ENCODE measurements around the gene ZNF346. TPM values are rescaled to one million over a fixed set of nuclear protein-coding genes. Genes with fewer than 3 reads are reported as not detected.

Gene ZNF346
- total RNA-seq, 2 donors from 2014 or later, result 23.5 to 46.9 TPM

- Mint-ChIP-seq H3K27ac (no peak overlapping the region), H3K9me3 (no peaks in the 10 kb centered on the region), H3K4me1 (ENCODE audit: low read depth in 2 of 2) (no peaks in the 10 kb centered on the region), H3K36me3 (no peaks in the 10 kb centered on the region), H3K27me3 (no peaks in the 10 kb centered on the region), H3K4me3 (no peak overlapping the region)
- ATAC-seq (no peak), DNase-seq (ENCODE audit: low spot score) (no peak)
Measured at GRCh38 chr5:177064500-177065277, 42.2 kb downstream of the ZNF346 start.

DNA sequence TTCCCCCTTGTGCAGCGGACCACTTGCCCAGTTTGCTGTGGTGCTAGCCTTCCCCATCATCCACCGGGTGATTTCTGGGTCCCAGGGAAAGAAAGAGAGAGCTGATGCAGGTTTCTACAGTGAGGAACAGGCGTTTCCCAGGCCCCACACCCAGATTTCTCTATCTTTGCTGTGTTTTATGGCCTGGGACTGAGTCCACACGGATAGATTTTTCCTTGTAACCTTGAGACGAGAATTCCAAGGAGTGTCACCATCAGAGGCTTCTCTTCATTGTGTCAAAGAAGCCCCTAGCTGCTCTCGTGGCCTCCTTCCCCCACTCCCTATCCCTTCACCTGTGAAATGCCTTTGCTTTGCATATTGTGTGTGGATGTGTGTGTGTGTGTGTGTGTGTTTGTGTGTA, 43.0 kb downstream of the ZNF346 start:
- H3K27me3 Mint-ChIP-seq, result no peaks in the 10 kb centered on the region
- H3K9me3 Mint-ChIP-seq, result no peaks in the 10 kb centered on the region
- no peak overlapping the region for H3K4me3 Mint-ChIP-seq
- no peaks in the 10 kb centered on the region for H3K36me3 Mint-ChIP-seq
- ATAC-seq (no peak), DNase-seq (ENCODE audit: low spot score) (no peak)
- H3K27ac Mint-ChIP-seq, result no peak overlapping the region
- no peaks in the 10 kb centered on the region for H3K4me1 Mint-ChIP-seq (ENCODE audit: low read depth in 2 of 2)

- Mint-ChIP-seq H3K4me3 (no peak overlapping the region), H3K36me3 (no peaks in the 10 kb centered on the region), H3K27me3 (no peaks in the 10 kb centered on the region), H3K27ac (no peak overlapping the region), H3K9me3 (no peaks in the 10 kb centered on the region), H3K4me1 (ENCODE audit: low read depth in 2 of 2) (no peaks in the 10 kb centered on the region)
- no peak for ATAC-seq
- no peak for DNase-seq (ENCODE audit: low spot score)
Measured at GRCh38 chr5:177066224-177066623, 43.7 kb downstream of the ZNF346 start.

DNA sequence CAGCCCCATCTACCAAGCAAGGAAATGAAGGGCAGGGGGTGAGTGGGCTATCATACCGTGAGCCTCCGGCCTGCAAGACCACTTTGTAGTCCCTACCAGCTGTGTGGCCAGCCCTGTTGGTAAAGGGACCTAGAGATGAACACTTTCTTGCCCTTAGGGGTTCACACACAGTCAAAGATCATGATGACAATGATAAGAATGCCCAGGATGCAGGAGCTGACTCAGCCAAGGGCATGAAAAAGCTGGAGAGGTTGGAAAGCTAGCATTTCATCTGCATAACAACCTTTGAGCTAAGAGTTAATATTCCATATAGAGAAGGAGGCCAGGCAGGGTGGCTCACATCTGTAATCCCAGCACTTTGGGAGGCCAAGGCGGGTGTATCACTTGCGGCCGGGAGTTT, 45.0 kb downstream of the ZNF346 start:
- ATAC-seq (no peak), DNase-seq (ENCODE audit: low spot score) (no peak)
- no peak overlapping the region for H3K4me3 Mint-ChIP-seq
- H3K36me3 Mint-ChIP-seq, result no peaks in the 10 kb centered on the region
- H3K4me1 Mint-ChIP-seq (ENCODE audit: low read depth in 2 of 2), result peaks cover 4 to 5% of the 10 kb centered on the region in 2 donors
- no peaks in the 10 kb centered on the region for H3K27me3 Mint-ChIP-seq
- no peak overlapping the region for H3K27ac Mint-ChIP-seq
- no peaks in the 10 kb centered on the region for H3K9me3 Mint-ChIP-seq

GRCh38 chr5:177070536-177071191, 48.2 kb downstream of the ZNF346 start:
- ATAC-seq (no peak), DNase-seq (ENCODE audit: low spot score) (no peak)
- H3K27me3 Mint-ChIP-seq, result no peaks in the 10 kb centered on the region
- no peak overlapping the region for H3K27ac Mint-ChIP-seq
- no peaks in the 10 kb centered on the region for H3K36me3 Mint-ChIP-seq
- H3K4me1 Mint-ChIP-seq (ENCODE audit: low read depth in 2 of 2), result peaks cover 4 to 5% of the 10 kb centered on the region in 2 donors
- H3K4me3 Mint-ChIP-seq, result no peak overlapping the region
- H3K9me3 Mint-ChIP-seq, result no peaks in the 10 kb centered on the region

- Mint-ChIP-seq H3K9me3 (no peaks in the 10 kb centered on the region), H3K4me1 (ENCODE audit: low read depth in 2 of 2) (peaks cover 4 to 5% of the 10 kb centered on the region in 2 donors), H3K27ac (no peak overlapping the region), H3K27me3 (no peaks in the 10 kb centered on the region), H3K36me3 (no peaks in the 10 kb centered on the region), H3K4me3 (no peak overlapping the region)
- ATAC-seq (peak; percentile 67), DNase-seq (ENCODE audit: low spot score) (no peak)
Measured at GRCh38 chr5:177071666-177072385, 49.3 kb downstream of the ZNF346 start.

DNA sequence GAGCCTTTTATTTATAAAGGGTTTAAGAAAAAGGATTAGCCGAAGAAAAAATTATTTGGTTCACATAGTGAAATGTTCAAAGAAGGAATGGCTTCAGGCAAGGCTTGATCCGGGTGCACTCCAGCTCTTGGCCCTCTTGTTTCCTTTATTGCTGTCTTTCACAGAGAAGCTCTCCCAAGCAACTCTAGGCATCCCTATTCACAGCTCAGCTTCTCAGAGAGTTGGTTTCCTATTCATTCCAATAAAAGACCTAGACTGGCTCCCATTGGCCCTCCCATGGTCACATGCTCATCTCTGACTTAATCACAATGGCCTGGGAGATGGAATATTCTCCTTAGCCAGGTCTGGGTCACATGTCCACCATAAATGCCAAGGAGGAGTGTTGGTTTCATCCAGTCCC, 54.8 kb downstream of the ZNF346 start:
- H3K27me3 Mint-ChIP-seq, result no peaks in the 10 kb centered on the region
- ATAC-seq (no peak), DNase-seq (ENCODE audit: low spot score) (no peak)
- H3K4me3 Mint-ChIP-seq, result no peak overlapping the region
- H3K36me3 Mint-ChIP-seq, result no peaks in the 10 kb centered on the region
- H3K27ac Mint-ChIP-seq, result no peak overlapping the region
- no peaks in the 10 kb centered on the region for H3K9me3 Mint-ChIP-seq
- H3K4me1 Mint-ChIP-seq (ENCODE audit: low read depth in 2 of 2), result no peaks in the 10 kb centered on the region

GRCh38 chr5:177079606-177080005, 57.1 kb downstream of the ZNF346 start:
- H3K36me3 Mint-ChIP-seq, result no peaks in the 10 kb centered on the region
- DNase-seq (ENCODE audit: low spot score) (no peak), ATAC-seq (no peak)
- H3K9me3 Mint-ChIP-seq, result no peaks in the 10 kb centered on the region
- peaks cover 7 to 8% of the 10 kb centered on the region in 2 donors for H3K27me3 Mint-ChIP-seq
- H3K27ac Mint-ChIP-seq, result no peak overlapping the region
- no peak overlapping the region for H3K4me3 Mint-ChIP-seq
- no peaks in the 10 kb centered on the region for H3K4me1 Mint-ChIP-seq (ENCODE audit: low read depth in 2 of 2)

- no peak overlapping the region for H3K27ac Mint-ChIP-seq
- H3K36me3 Mint-ChIP-seq, result no peaks in the 10 kb centered on the region
- DNase-seq (ENCODE audit: low spot score) (no peak), ATAC-seq (no peak)
- no peak overlapping the region for H3K4me3 Mint-ChIP-seq
- H3K27me3 Mint-ChIP-seq, result peaks cover 7 to 8% of the 10 kb centered on the region in 2 donors
- H3K4me1 Mint-ChIP-seq (ENCODE audit: low read depth in 2 of 2), result no peaks in the 10 kb centered on the region
- no peaks in the 10 kb centered on the region for H3K9me3 Mint-ChIP-seq
Measured at GRCh38 chr5:177080265-177080664, 57.8 kb downstream of the ZNF346 start.

DNA sequence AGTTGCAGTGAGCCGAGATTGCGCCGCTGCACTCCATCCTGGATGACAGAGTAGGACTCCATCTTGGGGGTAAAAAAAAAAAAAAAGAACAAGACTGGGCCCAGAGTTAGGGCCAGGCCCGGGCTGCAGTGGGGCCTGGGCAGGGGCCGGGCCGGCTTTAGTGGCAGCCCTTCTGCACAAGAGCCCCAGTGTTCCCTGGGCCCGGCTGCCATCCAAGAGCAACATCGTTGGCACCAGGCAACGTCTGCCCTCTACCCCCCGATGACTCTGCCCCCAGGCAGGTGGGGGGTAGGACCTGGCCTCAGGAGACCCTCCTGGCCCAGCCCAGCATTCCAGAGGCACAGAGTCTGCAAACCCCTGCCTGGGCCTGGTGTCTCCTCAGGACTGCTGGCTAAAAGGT, 59.4 kb downstream of the ZNF346 start:
- Mint-ChIP-seq H3K27me3 (peaks cover 7 to 12% of the 10 kb centered on the region in 2 donors), H3K36me3 (no peaks in the 10 kb centered on the region), H3K27ac (no peak overlapping the region), H3K4me3 (no peak overlapping the region), H3K9me3 (no peaks in the 10 kb centered on the region), H3K4me1 (ENCODE audit: low read depth in 2 of 2) (peaks cover 6% of the 10 kb centered on the region in 2 donors)
- ATAC-seq (no peak), DNase-seq (ENCODE audit: low spot score) (no peak)

- H3K27me3 Mint-ChIP-seq, result peaks cover 14 to 15% of the 10 kb centered on the region in 2 donors
- no peaks in the 10 kb centered on the region for H3K9me3 Mint-ChIP-seq
- H3K4me1 Mint-ChIP-seq (ENCODE audit: low read depth in 2 of 2), result peaks cover 6 to 10% of the 10 kb centered on the region in 2 donors
- H3K27ac Mint-ChIP-seq, result no peak overlapping the region
- DNase-seq (ENCODE audit: low spot score), result no peak
- H3K36me3 Mint-ChIP-seq, result no peaks in the 10 kb centered on the region
- no peak overlapping the region for H3K4me3 Mint-ChIP-seq
- no peak for ATAC-seq
Measured at GRCh38 chr5:177083357-177083756, 60.9 kb downstream of the ZNF346 start.

DNA sequence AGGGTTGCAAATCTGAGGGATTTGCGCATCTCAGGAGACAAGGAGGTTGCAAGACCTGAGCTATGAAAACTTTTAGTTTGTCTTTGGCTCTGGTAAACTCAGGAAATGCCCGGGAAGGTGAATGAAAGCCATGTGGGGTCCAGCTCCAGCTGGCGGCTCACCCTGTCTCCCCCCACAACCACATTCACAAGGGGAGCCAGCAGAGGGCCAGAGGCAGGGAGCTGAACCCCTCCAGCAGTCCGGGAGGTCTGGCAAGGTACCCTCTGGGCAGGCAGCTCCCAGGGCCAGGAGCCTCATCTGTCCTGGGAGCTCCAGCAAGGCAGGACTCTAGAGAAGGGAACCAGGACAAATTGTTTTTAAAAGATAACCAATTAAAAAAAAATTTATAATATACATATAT, 61.7 kb downstream of the ZNF346 start:
- Mint-ChIP-seq H3K36me3 (no peaks in the 10 kb centered on the region), H3K4me1 (ENCODE audit: low read depth in 2 of 2) (peaks cover 6 to 10% of the 10 kb centered on the region in 2 donors), H3K4me3 (no peak overlapping the region)

GRCh38 chr5:177085985-177086653, 63.6 kb downstream of the ZNF346 start:
- DNase-seq (ENCODE audit: low spot score), result no peak
- no peaks in the 10 kb centered on the region for H3K9me3 Mint-ChIP-seq
- no peak for ATAC-seq
- H3K4me3 Mint-ChIP-seq, result peak overlapping the region; percentile 66
- no peaks in the 10 kb centered on the region for H3K36me3 Mint-ChIP-seq
- H3K4me1 Mint-ChIP-seq (ENCODE audit: low read depth in 2 of 2), result peaks cover 6 to 10% of the 10 kb centered on the region in 2 donors
- H3K27ac Mint-ChIP-seq, result no peak overlapping the region
- peaks cover 14 to 18% of the 10 kb centered on the region in 2 donors for H3K27me3 Mint-ChIP-seq

More for the DNA sequence above, 61.7 kb downstream of the ZNF346 start:
- no peak for ATAC-seq
- peaks cover 14 to 18% of the 10 kb centered on the region in 2 donors for H3K27me3 Mint-ChIP-seq
- no peak overlapping the region for H3K27ac Mint-ChIP-seq
- H3K9me3 Mint-ChIP-seq, result no peaks in the 10 kb centered on the region
- no peak for DNase-seq (ENCODE audit: low spot score)
